IPS-NIHi11 (cell line): ENCODE measurements around the gene DTHD1.
A peak's percentile ranks its signal among the peaks of the same experiment; 100 is the strongest.

Experiments
- DNase-seq: peaks from one replicate; pipeline ENCODE4 v3.0.0; 2012; ENCODE audit warnings: mixed read lengths, low spot score

DTHD1 gene

DNA sequence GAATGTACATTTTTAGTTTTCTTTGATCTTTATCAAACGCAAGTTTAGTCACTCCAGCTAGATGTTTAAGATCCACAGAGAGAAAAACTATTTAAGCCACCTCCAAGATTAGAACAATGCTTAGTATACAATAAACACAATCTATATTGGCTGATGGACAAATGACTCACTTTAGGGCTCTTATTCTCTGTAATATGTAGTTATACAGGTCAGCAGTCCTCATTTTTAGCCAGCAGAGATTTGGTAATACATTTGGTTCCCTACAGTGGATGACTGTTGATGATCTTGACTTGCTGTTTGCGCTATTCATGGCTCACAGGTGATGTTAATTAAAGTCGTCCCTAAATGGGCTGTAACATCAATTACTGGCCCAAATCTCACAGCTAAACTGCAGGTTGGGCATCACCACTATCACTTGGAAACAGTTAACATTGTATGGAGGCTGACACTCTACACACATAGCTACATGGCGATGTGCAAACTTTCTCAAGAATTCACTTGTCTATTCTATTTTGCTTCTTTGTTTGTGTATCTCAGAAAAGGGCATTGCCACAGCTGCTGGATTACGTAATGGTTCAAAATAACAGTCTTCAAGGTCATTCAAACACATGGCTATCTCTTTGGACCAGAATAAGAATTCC is 11.8 kb upstream of the DTHD1 start:
- no peak for DNase-seq

DNA sequence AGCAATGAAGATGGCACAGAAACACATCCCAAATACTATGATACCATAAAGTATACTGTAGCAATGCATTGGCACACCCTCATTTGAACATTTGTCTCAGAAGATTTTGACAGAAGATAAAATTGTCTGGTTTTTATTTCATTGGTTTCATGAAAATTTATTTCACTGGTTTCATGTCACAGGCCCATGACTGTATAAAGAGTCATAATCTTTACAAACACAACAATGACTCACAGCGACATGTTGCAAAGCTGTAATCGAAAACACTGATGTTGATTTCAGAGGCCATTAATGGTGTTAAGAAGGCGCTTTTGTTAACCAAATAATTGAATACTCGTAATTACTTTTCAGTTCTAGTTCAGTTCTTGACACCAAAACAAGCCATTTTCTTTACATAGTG is 8.1 kb upstream of the DTHD1 start:
- no peak for DNase-seq

DNA sequence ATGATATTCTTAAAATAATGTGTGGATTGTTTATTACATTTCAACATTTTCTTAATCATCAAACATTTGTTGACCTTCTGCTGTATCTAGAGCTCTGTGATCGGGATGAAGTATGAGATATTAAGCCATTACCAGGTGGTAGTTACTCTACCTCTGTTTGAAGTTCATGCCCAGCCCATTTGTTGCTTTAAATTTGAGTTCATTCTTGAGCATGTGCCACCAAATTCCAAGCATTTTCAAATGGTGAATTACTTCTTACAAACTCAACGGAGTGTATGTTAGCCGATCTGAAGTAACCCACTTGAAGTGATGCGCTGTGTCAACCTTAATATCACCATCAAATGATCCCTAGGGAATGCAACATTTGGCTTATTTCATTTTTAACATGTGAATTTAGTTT is 7.3 kb upstream of the DTHD1 start:
- no peak for DNase-seq

DNA sequence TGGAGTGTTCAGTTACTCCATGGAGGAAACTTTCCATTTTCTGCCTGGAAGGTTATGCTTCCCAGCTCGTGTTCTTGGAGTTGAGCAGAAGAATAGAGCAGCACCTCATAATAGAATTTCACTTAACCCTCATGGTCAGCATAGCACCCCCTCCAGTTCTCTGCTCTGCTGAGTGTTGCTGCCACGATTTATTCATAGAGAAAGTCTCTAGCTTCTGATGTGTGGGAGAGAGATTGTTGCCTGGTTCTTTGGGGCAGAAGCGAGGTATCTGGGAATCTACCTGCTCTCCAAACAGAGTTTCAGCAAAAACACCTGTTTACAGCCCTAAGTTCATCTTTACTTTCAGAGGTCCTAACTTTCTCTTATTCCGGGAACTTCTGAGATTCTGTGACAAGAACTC is 3.9 kb upstream of the DTHD1 start:
- DNase-seq, result no peak

DNA sequence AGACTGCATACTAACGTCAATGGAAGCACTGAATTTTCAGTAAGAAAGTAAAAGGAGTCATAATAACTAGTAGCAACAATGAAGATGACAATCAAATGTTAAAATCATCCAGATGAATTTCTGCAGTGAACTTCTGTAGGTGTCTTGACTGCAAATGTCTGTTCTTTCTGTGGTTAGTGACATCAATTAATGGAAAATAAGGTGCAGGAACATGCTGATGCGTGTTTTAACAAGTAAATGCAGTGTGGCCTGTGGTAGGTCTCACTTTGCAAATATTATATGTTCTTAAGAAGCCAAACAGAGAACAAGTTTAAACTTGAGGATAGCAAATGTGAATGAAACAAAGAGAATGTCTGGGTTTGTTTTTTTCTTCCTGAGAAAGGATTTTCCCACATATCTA is 2.6 kb upstream of the DTHD1 start:
- DNase-seq, result no peak

DNA sequence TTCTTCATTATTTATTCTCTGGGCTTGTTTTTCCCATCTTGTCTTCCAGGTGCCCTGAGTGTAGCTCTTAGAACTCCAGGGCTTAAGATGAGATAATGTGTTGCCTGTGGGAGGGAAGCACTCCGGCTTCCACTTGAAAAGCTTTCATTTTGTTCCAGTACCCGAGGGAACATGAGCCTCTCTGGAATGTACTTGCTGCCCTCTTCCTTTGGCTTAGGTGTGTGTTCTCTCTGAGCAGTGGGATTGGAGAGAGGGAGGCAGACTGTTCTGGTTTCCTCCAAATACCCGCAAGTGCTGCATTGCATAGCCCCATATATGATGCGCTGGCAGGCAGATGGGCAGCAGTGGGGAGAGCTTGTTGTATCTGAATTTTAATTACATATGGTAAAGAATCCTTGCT is 861 bp upstream of the DTHD1 start:
- DNase-seq, result peak; percentile 17

DNA sequence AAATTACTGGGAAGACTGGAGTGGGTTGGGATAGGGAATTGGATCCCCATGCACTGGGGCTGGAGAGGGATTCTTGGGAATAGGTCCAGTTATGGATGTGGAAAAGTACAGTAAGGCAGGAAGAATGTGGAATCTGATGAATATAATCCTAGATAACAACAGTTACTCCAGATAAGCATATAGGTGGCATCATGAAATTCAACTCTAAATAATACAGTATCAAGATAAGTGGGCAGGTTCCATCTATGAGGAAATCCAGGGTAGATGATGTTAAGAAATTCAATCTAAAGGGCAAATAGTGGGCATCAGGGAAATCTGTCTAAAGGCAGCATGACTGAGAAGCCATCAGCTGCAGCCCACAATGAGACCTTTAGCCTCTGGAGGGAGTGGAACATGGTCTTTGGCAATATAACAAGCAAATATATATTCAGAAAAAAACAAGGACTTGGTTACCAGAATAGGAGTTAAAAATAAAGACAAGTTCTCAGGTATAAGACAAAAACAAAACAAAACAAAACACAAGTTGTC is 1.2 kb downstream of the DTHD1 start:
- no peak for DNase-seq

DNA sequence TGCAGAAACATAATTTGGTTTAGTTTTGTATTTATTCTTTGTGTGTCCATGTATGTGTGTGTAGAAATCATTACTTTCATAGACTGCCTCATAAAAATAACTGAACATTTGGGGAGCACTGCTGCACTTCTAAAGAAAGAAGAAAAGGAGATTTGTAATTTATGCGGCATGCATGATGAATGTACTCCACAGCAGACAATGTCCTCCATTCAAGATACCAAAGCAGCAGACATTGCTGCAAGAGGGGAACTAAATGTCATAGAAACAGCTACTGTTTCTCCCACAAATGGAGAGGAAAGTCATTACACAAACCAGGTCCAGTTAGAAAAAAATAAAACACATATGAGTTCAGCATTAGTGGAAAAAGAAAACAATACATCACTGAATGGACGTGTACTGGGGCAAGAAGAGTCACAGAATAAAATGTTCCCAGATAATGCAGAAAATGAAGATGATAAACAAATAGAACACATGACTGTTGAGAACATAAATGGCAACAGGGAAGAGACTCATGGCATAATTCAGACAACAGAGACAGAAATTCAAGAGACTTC is 2.6 kb downstream of the DTHD1 start:
- DNase-seq, result no peak

DNA sequence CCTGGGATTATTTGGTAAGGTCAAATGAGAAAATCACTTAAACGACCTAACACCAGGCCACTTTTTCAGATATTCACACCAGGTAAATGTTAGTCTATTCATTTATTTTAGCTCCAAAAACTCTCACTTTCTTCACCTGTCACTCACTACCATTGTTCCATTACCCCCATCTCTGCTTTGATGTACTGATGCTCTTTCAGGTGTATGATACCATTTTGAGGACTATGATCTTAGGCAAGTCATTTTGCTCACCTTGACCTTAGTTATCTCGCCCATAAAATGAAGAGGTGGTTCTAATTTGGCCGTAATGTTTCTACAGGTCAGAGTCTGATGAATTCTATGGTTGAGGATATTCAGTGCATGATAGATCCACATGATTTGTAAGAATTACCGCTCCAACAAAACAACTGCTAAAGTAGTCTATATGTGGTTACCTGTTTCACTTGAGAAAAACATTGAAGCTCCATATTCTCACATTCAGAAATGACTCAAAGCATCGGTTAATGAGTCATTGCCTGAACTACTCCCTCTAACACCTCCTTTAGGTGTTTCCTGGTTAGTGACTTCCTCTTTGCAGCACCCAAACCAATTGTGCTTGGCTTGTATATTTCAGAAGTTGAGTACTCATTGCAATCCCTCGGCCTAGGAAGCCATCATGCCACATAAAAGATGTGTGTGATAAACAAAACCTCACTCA is 4.5 kb downstream of the DTHD1 start:
- no peak for DNase-seq

DNA sequence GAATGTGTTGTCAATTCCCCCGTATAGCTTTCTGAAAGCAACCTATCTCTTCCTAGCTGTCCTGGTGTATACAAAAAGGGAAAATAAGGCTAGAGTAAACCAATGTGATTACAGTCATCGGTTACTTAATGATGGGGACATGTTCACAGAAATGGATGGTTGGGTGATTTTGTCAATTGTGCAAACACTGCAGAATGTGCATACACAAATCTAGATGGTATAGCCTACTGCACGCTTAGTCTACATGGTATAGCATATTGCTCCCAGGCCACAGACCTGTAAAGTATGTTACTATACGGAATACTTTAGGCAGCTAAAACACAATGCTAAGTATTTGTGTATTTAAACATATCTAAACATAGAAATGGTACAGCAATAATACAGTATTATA is 5.1 kb downstream of the DTHD1 start:
- DNase-seq, result no peak

DNA sequence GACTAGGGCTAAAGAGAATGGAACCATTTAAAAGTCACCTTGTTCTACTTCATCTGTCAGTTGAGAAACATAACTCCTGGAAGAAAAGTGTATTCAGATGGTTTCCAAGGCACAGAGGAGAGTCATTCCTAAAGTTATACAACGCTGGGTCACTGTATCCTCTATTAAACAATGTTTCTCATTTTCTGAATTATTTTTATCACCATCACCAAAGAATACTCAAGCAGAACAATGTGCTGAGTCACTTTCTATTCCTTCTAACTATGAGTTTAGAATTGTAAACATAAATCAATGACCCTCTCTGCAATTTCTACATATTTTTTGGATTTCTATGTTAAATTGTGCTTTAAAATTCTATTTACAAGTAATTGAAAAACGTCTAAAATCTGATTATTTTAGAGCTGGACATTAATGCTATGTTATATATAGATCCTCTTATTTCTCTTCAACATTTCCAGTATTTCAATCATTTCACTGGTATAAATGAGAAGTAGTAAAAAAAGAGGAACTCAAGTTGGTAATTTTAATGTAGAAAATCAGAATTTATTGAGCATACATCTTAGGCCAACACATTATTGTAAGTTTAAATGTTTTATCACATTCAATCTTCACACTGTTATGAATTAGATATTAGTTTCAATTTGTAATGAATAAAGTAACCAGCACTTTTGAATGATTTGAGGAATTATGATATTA is 7.5 kb downstream of the DTHD1 start:
- no peak for DNase-seq

DNA sequence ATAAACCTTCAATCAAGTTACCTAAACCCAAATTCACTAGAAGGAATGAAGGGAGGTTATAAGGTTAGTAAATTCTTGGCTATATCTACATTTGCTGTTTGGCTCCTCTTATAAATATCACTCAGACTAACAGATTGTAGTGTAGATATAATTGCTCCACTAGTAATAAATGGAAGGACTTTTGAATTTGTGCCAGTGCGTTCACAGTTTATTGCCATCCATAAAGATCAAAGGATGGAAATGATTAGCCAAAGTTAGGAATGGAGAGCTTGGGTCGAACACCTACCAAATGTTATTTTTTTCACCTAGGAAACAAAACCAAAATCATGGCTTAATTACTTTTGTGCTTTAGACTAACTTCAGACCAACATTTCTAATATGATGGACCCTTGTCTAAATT is 9.2 kb downstream of the DTHD1 start:
- no peak for DNase-seq

DNA sequence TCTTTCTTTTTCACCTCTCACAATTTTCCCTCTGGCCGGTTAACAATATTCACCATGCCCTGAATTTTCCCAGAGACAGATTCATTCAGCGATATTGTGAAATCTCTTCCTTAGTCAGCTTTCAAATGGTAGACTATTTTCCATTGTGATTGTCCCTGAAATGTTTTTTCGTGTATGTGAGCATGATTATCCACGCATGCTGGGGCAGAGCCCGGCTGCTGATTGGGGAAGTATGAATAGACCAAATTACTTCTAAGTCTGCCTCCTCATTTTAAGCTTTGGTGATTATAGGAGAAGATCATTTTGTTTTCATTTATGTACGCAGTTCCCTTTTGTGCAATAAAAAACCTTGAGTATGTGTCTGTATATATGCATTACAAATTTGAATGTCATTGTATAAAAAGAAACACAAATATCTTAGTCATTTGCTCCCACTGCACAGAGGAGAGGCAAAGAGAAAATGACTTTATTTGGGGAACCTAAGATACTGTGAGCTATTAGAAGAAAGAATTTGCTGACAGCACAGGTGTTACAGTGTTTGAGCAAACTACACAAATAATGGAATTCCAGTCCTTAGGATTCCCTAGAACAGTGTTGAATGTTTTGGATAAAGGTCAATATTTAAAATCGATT is 11.3 kb downstream of the DTHD1 start:
- DNase-seq, result no peak

DNA sequence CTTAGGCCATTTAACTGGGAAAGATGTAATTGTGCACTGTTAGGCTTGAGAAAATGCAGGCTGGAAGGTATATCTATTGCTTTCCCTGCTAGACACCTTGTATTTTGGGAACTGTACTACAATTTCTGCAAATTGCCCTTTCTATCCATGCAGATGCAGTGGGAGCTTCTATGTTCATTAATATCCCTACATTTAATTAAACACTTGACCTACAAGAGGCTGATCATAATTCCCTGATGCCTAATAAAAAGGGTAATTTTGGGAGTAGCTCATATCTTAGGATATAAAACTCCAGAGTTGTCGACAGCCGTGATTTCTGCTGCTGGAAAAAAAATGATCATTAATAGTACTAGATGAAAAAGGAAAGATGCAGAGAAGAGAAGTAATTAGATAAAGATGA is 19.7 kb downstream of the DTHD1 start:
- DNase-seq, result no peak

DNA sequence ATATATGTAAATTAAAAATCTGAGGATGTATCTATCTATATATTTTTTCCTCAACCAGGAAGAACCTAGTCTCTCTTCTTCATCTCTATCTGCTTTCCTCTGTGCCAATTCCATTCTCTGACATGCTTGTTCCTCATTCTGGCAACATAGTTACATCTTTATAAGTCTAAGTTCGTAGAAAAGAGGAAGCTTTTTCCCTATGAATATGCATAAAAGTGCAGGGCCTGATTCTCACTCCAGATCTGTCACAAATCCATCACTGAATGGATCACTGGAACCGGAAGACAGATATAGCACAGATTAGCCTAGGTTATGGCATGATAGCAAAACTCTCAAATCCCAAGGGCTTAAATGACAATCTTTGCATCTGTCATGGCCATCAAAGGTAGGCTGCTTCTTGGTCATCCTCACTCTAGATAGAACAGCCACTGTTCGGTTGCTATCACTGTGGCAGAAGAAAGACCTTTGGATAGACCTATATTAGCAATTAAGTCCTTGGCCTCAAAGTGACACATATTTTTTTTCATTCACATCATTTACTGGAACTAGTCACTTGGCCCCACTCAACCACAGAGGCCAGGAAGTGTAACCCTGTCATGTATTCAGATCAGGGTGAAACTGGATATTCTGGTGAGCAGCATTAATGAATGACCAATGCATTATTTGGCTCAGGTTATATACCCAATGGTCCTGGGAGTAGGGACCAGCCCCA is 22.2 kb downstream of the DTHD1 start:
- DNase-seq, result no peak

DNA sequence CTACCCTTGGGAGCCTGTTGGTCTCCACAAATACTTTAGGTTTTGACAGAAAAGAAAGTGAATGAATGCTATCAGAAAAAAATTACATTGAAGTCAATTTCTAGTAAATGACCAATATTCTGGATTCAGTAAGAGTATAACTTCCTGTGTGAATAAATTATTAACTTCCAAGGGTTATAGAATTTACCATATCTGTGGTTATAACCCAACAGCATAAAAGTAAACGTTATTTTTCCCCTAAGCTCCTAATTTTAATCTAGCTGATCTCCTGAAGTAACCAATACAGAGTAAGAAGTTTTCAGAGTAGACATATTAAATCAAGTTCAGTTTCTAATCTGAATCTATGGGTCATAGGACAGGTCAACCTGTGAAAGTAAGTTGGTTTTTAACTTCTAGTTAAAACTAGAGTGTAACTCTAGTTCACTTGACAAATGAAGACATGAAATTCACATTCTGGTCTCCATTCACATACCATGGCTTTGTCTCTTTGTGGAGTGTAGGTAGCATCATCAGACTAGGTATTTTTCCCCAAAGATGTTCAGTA is 22.8 kb downstream of the DTHD1 start:
- DNase-seq, result no peak

DNA sequence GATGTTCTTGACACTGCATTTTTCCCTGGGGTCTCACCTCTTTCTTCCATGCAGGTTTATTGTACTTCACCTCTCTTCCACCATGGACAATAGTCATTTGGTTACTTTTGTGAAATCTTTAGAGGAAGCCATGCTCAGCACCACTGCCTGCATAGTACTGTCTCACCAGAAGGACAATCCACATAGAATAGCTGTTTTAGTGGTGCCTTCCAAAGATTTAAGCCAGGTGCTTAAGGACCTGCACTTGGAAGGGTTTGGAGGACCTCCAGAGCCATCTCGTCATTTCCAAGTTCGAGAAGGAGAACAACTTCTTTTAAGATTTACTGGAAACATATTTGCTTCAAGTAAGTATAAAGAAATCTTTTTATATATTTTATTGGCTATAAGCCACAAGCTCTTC is 26.7 kb downstream of the DTHD1 start:
- no peak for DNase-seq

DNA sequence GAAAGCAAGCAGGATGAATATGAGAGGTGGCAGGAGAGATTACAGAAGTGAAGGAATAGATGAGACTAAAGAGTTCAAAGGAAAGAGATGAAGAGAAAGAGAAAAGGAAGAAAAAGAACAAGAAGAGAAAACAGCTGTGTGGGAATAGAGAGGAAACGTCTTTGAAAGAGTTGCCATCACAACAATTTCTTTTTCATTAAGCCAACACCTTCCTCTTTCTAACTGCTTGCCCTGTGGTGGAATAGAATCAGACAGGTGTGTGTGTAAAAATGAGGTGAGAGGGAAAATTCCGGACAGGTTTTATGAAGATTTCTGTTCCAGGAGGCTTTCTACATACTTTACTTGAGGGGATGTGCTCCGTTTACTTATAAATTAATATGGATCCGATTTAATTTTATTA is 28.8 kb downstream of the DTHD1 start:
- no peak for DNase-seq

DNA sequence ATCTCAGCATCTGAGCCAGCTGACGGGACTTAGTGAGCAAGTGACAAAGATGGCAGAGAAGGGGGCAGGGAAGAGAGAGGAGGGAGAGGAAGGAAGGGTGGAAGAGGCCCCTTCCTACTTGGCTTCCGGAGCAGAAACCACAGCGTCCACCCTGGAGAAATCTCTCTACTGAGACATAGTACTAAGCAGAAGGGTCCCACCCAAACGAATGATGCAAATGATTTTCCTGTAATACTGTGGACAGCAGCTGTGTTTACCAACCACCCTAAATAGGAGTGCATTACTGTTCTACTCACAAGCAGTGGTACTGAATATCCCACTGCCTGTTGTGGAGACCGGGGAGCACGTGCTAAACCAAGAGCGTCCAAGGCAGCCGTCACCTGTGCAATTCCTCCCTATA is 29.4 kb downstream of the DTHD1 start:
- DNase-seq, result no peak

DNA sequence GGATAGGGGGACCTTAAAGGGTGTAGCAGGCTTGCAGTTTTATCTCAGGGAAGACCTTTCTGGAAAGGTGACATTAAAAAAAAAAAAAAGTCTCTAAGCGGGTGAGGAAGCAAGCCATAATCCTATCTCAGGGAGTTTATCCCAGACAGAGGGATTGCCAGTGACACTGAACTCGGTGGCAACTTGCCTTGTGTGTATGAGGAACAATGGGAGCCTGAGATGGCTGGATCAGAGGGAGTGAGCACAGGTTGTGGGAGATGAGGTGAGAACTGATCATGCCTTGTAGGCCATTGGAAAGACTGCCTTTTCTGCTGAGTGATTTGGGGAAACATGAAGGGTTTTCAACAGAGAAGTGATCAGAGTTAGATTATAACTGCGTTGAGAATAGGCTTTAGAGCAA is 31.1 kb downstream of the DTHD1 start:
- DNase-seq, result no peak

DNA sequence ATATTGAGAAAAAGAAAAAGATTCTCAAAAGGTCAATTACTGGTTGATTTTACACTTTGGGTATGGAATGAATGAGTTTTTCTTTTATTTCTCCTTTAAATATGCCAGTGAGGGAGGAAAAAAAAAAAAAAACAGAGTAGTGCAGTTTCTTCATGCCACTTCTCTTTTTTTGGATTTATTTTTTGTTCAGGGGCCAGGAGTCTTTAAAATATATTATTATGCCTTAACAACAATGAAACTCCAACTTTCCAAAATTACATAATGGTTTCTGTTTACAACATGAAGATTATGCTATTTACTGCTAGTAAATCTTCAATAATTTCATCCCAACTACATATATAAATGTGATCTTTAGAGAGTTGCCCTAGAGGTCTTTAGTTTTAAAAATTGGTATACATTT is 31.9 kb downstream of the DTHD1 start:
- no peak for DNase-seq

DNA sequence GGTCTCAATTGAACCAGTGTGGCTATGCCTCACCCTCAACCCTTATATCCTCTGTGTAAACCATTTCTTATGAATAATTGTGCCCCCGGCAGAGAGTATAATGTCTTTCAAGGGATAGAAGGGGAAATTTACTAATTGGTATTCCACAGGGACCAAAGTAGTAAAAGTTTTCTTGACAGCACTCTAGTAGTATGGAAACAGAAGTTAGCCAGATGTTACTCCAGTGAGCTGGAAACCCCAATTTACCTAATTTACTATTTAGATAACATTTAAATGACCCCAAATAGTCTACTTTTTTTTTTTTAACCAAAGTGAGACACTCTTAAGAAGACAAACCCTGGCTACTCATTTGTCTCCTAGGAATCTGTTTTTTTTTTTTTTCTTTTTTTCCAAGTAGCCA is 32.3 kb downstream of the DTHD1 start:
- no peak for DNase-seq
